ENCODE data around the gene SH3TC2. TPM values are rescaled to one million over a fixed set of nuclear protein-coding genes. Genes with fewer than 3 reads are reported as not detected.
A peak's percentile ranks its signal among the peaks of the same experiment; 100 is the strongest.

Gene SH3TC2
- total RNA-seq, 4 donors from 2014 or later = 0.10 to 0.41 (median 0.20) TPM; not detected in 1

- Histone ChIP-seq H3K27ac (peak overlapping the region in 2 of 4 donors; percentile 7 to 35), H3K27me3 (no peaks in the 10 kb centered on the region), H3K36me3 (no peaks in the 10 kb centered on the region), H3K4me3 (no peak overlapping the region), H3K4me1 (no peaks in the 10 kb centered on the region), H3K9me3 (no peaks in the 10 kb centered on the region)
- TF ChIP-seq, protein P1, sequence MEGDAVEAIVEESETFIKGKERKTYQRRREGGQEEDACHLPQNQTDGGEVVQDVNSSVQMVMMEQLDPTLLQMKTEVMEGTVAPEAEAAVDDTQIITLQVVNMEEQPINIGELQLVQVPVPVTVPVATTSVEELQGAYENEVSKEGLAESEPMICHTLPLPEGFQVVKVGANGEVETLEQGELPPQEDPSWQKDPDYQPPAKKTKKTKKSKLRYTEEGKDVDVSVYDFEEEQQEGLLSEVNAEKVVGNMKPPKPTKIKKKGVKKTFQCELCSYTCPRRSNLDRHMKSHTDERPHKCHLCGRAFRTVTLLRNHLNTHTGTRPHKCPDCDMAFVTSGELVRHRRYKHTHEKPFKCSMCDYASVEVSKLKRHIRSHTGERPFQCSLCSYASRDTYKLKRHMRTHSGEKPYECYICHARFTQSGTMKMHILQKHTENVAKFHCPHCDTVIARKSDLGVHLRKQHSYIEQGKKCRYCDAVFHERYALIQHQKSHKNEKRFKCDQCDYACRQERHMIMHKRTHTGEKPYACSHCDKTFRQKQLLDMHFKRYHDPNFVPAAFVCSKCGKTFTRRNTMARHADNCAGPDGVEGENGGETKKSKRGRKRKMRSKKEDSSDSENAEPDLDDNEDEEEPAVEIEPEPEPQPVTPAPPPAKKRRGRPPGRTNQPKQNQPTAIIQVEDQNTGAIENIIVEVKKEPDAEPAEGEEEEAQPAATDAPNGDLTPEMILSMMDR (IDR thresholded peaks at IDR 0.05 in 4 of 5, conservative IDR thresholded peaks at IDR 0.05 in 1 of 5) = no peak
- TF ChIP-seq POLR2A (IDR thresholded peaks at IDR 0.05) = no peak
- DNase-seq = no peak
- ATAC-seq = no peak
- intact Hi-C loops (cut with DNase I; ENCODE audit: low total_unique reads) (no loop called here), in situ Hi-C loops (cut with MboI; ENCODE audit: low sequenced_read_pairs in 4 of 4) (no loop called here)
Measured at GRCh38 chr5:149060325-149060724, 2.5 kb downstream of the SH3TC2 start.

- in situ Hi-C loops (cut with MboI; ENCODE audit: low sequenced_read_pairs in 4 of 4) = no loop called here
Measured at GRCh38 chr5:149056616-149057165, 6.2 kb downstream of the SH3TC2 start.

DNA sequence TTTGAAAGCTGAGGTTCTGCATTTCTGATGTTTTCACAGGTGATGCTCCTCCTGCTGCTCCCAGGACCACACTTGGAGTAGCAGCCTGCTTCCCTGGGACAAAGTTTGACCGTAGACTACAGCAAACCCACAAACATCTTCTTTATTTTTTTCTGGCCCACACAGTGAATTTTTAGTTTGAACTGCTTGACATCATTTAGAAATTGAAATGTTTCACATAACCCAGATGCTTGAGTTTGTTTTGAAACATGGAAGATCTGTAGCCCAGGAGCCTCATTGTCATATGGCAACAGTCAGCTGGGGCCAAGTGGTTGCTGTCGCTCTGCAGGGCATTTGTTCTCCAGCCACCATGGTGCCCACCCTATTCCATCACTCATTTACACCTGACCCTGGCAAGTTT lies 8.4 kb downstream of the SH3TC2 start:
- Histone ChIP-seq H3K27ac (no peak overlapping the region), H3K9me3 (no peaks in the 10 kb centered on the region), H3K4me1 (peaks cover 0 to 3% of the 10 kb centered on the region in 2 donors), H3K36me3 (no peaks in the 10 kb centered on the region), H3K27me3 (no peaks in the 10 kb centered on the region), H3K4me3 (no peak overlapping the region)
- ATAC-seq (no peak), DNase-seq (no peak)
- intact Hi-C loops (cut with DNase I; ENCODE audit: low total_unique reads) (no loop called here), in situ Hi-C loops (cut with MboI; ENCODE audit: low sequenced_read_pairs in 4 of 4) (no loop called here)
- no peak for TF ChIP-seq POLR2A (IDR thresholded peaks at IDR 0.05)

More at GRCh38 chr5:149056616-149057165, 6.2 kb downstream of the SH3TC2 start:
- ATAC-seq (no peak), DNase-seq (no peak)
- no peaks in the 10 kb centered on the region for H3K27me3 ChIP-seq
- intact Hi-C loops (cut with DNase I; ENCODE audit: low total_unique reads) = no loop called here
- peaks cover 0 to 3% of the 10 kb centered on the region in 2 donors for H3K4me1 ChIP-seq
- no peaks in the 10 kb centered on the region for H3K9me3 ChIP-seq
- H3K27ac ChIP-seq = no peak overlapping the region
- H3K4me3 ChIP-seq = no peak overlapping the region
- no peaks in the 10 kb centered on the region for H3K36me3 ChIP-seq
- TF ChIP-seq POLR2A (IDR thresholded peaks at IDR 0.05) = no peak
- TF ChIP-seq, protein P1 (IDR thresholded peaks at IDR 0.05 in 4 of 5, conservative IDR thresholded peaks at IDR 0.05 in 1 of 5) = no peak

DNA sequence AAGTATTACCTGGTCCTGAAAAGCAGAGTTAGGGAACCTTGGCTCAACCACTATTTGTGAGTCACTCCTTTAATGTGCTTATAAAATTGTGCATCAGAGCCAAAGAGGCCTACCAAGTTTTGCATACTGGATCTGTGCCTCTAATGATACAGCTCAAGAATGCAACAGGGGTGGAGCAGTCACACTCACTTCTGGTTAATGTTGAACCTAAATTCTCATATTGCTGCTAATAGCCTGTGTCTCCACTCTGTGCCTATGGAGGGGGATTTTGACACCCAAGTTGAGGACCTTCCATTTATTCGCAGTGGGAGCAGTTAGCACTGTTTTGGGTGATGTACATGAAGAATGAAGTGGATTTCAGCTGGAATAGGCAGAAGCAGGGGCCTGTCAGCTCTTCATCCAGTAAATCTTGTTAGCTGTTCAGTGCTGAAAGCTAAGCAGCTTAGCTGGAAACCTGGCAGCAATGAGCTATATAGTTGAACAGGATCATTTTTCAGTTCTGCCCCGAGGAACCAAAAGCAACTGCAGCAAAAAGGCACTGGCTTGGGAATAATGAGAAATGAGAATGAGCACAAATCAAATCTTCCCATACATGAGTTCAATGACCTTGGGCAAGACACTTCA lies 9.7 kb downstream of the SH3TC2 start:
- TF ChIP-seq, protein P1 (IDR thresholded peaks at IDR 0.05 in 4 of 5, conservative IDR thresholded peaks at IDR 0.05 in 1 of 5) = no peak
- no peak for TF ChIP-seq POLR2A (IDR thresholded peaks at IDR 0.05)
- H3K4me3 ChIP-seq = no peak overlapping the region
- H3K36me3 ChIP-seq = no peaks in the 10 kb centered on the region
- ATAC-seq (no peak), DNase-seq (no peak)
- H3K4me1 ChIP-seq = peaks cover 0 to 3% of the 10 kb centered on the region in 2 donors
- H3K27me3 ChIP-seq = no peaks in the 10 kb centered on the region
- in situ Hi-C loops (cut with MboI; ENCODE audit: low sequenced_read_pairs in 4 of 4) (no loop called here), intact Hi-C loops (cut with DNase I; ENCODE audit: low total_unique reads) (no loop called here)
- no peak overlapping the region for H3K27ac ChIP-seq
- H3K9me3 ChIP-seq = no peaks in the 10 kb centered on the region

GRCh38 chr5:149049371-149049781 lies 13.5 kb downstream of the SH3TC2 start:
- Histone ChIP-seq H3K36me3 (no peaks in the 10 kb centered on the region), H3K27ac (no peak overlapping the region), H3K9me3 (no peaks in the 10 kb centered on the region), H3K27me3 (no peaks in the 10 kb centered on the region), H3K4me1 (peaks cover 0 to 3% of the 10 kb centered on the region in 2 donors), H3K4me3 (no peak overlapping the region)
- ATAC-seq = no peak
- intact Hi-C loops (cut with DNase I; ENCODE audit: low total_unique reads) (no loop called here), in situ Hi-C loops (cut with MboI; ENCODE audit: low sequenced_read_pairs in 4 of 4) (loop anchor here in 3 of 4 donors (25.0 kb wide), 1 partner anchor 612 kb away; no protein-coding TSS in a partner anchor)
- TF ChIP-seq, protein P1 (IDR thresholded peaks at IDR 0.05 in 4 of 5, conservative IDR thresholded peaks at IDR 0.05 in 1 of 5) = no peak
- TF ChIP-seq POLR2A (IDR thresholded peaks at IDR 0.05) = no peak
- DNase-seq = no peak
